GM21737 (cell line): ENCODE results near the gene SCGN.

Source experiments
- ATAC-seq: cut with Tn5 transposase; IDR thresholded peaks from one replicate; pipeline ENCODE4 v1.9.1; 2021; ENCODE audit warnings: mild to moderate bottlenecking, moderate library complexity; ENCODE audit not compliant: unreplicated experiment

SCGN gene

GRCh38 chr6:25684565-25684964, 32.5 kb downstream of the SCGN start:
- ATAC-seq: no peak

- no peak for ATAC-seq
Measured at GRCh38 chr6:25685251-25685650, 33.2 kb downstream of the SCGN start.

DNA sequence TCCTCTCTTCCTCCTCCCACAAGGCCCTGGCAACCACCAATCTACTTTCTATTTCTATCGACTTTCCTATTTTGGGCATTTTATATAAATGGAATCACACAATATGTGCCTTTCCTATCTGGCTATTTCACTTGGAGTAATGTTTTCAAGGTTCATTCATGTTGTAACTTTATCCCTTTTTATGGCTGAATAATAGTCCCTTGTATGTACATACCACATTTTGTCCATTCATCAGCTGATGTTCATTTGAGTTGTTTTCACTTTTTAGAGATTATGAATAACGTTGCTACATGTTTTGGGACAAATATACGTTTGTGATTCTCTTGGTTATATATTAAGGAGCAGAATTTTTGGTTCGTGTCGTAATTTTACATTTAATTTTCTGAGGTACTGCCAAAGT, 33.9 kb downstream of the SCGN start:
- no peak for ATAC-seq

- no peak for ATAC-seq
Measured at GRCh38 chr6:25686856-25687255, 34.8 kb downstream of the SCGN start.

DNA sequence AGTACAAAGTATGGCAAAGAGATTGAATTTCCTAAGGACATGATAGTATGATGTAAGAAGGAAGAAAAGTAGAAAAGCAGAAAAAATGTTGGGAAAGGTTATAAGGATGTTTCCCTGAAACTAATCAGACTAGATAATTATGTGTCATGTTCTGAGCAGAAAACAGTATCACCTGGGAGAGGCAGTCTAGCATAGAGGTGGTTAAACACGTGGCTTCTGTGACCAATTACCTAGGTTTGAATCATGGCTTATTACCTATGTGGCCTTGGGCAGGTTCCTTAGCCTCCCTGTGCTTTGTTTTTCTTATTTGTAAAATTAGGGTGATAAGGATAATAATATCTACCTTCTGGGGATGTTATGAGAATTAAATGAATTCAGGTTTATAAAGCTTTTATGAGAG, 38.0 kb downstream of the SCGN start:
- no peak for ATAC-seq

GRCh38 chr6:25691894-25692293, 39.9 kb downstream of the SCGN start:
- no peak for ATAC-seq

DNA sequence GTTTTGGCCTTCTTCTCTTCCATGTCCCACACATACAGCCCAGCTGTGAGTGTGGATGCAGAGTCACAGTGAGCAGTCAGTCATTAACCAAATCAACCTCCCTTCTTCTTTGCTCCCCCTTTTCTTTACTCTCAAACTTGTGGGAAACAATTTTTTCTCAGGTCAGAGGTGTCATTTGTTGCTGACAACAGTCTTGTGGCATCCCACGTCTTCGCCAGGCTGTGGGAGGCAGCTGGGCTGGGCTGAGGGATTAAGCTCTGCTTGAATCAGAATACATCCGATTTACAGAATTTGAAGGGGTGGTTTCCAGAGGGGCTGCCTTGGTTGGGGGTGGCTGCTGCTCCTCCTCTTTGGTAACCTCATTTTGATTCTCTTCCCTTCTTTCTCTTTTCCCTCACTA, 40.5 kb downstream of the SCGN start:
- ATAC-seq: no peak

DNA sequence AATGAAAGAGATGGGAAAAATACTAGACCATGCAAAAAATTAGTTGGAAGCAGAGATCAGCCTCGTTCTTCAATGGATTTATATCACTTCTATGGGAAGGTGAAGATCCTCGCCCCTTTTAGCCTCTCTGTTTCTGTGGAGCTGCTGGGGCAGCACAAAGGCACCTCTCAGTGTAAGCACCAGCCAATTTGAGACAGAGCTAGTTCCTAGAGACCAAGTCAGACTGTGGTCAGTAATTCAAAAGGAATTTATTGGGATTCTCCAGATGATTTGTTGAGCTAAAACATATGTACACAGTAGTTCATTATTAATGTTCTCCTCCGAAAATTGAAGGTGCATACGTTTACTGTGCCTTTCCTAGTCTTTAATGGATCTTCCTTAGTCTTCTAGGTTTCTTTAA, 42.4 kb downstream of the SCGN start:
- no peak for ATAC-seq

DNA sequence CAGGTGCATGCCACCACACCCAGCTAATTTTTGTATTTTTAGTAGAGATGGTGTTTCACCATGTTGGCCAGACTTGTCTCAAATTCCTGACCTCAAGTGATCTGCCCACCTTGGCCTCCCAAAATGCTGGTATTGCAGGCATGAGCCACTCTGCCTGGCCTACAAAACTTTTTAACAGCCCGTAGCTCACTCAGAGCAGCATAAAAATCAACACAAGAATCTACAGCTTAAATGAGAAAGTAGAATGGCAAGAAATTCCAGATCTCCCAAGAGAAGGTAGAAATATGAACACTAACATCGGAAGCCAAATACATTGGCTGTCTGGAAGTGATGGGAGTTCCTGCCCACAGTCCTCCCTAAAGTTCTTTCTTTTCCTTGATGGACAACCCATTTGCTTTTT, 43.7 kb downstream of the SCGN start:
- no peak for ATAC-seq

- no peak for ATAC-seq
Measured at GRCh38 chr6:25697537-25698340, 45.7 kb downstream of the SCGN start.

- ATAC-seq: no peak
Measured at GRCh38 chr6:25698631-25699030, 46.6 kb downstream of the SCGN start.

- ATAC-seq: no peak
Measured at GRCh38 chr6:25699649-25700048, 47.6 kb downstream of the SCGN start.

GRCh38 chr6:25700761-25701160, 48.7 kb downstream of the SCGN start:
- ATAC-seq: no peak

DNA sequence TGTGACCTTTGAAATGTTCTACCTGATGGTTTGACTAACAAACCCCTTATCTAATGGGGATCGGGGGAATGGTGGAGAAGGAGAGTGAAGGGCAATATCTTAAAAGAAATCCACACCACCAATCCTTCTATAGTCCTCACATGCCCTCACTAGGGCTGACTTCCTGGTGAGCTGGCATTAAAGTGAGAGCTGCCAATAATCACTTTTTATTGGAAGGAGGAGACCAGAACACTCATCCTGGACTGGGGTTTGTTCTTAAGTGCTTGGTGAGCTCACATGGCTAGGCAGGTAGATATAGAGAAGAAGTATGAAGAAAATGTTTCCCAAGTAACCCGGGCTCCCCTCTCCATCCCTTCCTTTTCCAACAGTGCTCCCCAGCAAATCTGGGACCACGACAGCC, 49.8 kb downstream of the SCGN start:
- ATAC-seq: no peak

GRCh38 chr6:25703005-25703404, 51.0 kb downstream of the SCGN start:
- ATAC-seq: no peak

DNA sequence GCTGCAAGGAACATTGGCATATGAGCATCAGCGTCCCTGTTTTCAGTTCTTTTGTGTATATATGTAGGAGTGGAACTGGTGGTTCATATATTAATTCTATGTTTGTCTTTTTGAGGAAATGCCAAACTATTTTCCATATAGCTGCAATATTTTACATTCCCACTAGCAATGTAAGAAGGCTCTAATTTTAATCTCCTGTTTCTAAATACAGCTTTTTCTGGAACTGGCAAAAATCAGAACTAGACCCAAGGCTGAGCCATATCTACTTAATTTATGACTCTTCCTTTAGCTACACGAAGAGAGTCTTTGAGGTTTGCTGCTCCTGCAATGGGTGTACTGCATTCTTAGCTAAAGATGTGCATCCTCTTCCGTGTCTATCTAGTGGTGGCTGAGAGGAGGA, 52.0 kb downstream of the SCGN start:
- ATAC-seq: no peak

DNA sequence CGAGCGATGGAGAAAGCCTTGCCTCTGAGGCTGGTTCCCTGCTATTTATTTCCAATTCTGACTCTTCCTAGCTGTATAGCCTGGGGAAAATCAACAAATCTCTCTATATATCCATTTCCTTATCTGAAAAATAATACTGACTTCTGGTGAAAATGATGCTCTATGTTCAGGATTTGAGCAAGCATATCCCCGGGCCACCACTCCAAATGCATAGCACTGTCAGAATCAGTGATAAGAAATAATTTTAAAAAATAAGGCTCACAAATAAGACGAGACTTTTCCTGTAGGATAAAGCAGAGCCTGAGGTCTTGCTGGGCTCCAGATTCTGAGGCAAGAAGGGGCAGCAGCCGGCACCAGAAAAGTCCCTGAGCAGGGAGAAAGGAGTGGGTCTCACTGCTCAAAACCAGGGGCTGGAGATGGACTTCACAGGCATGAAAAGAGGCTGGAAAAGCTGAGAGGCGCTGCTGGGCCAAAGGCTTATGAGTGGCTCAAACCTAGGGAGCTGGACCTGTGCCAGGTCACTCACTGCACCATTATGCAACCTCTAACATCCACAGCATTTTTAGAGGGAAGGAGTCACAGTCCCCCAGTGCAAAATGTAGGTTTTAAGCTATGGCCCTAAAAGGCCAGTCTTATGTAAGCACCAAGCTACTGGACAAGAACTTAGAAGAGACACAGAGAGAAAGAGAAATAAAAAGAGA, 54.4 kb downstream of the SCGN start:
- ATAC-seq: no peak

- no peak for ATAC-seq
Measured at GRCh38 chr6:25709761-25710160, 57.7 kb downstream of the SCGN start.

- ATAC-seq: no peak
Measured at GRCh38 chr6:25710287-25710686, 58.3 kb downstream of the SCGN start.

DNA sequence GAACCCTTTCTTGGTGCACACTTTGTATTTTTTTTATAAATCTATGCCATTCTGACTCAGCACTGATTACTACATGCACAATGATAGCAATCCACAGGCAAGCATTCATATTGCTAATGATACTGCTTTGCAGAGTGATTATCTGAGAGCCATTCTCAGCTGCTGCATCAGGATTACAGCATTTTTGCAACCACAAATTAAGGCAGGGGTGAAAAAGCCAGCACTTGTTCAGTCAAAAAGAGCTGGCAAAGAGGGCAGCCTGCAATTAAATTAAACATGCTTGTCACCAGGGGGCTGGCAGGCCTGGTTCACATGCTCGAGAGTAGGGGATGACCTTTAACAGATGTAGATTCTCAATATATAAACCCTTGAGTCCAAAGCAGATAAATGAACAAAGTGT, 61.8 kb downstream of the SCGN start:
- no peak for ATAC-seq

- no peak for ATAC-seq
Measured at GRCh38 chr6:25714765-25715164, 62.8 kb downstream of the SCGN start.

GRCh38 chr6:25715794-25716193, 63.8 kb downstream of the SCGN start:
- no peak for ATAC-seq
